Keratinocyte (primary cell): ENCODE results near the gene TNS3. TPM values are rescaled to one million over a fixed set of nuclear protein-coding genes. Genes with fewer than 3 reads are reported as not detected.
"Not testable (repeated sequence)": the region's sequence is repeated elsewhere in the genome, so short reads cannot be mapped to it uniquely, and the experiment has no call there.

Source experiments
- DNase-seq: peaks from one replicate; pipeline ENCODE4 v3.0.0-alpha.2; 2011; ENCODE audit warnings: low read depth, missing footprints, low spot score
- FAIRE-seq: peaks from 2 replicates; lab custom pipeline; 2011; peaks lifted over from hg19 to GRCh38; lab: Jason Lieb, UNC
- H2AFZ ChIP-seq: 2 replicates; pipeline ENCODE4 v1.6.0; 2012; ENCODE audit warnings: low read length, control low read depth, inconsistent platforms; ENCODE audit not compliant: control insufficient read depth
- H3K27ac ChIP-seq: 2 replicates; pipeline ENCODE4 v1.5.1; 2011; ENCODE audit warnings: low read length; ENCODE audit not compliant: control insufficient read depth, insufficient read depth
- H3K27me3 ChIP-seq: 3 replicates; pipeline ENCODE4 v1.6.0; 2011; ENCODE audit warnings: low read length; ENCODE audit not compliant: control insufficient read depth, insufficient read depth; ENCODE audit errors: extremely low read depth
- H3K36me3 ChIP-seq, 2 experiments: 2 replicates in 1 of 2; 3 replicates in 1 of 2; pipeline ENCODE4 v1.5.1; 2011; ENCODE audit warnings: low read length in 2 of 2, mild to moderate bottlenecking in 1 of 2; ENCODE audit not compliant: control insufficient read depth in 2 of 2, insufficient read depth in 2 of 2; ENCODE audit errors: extremely low read depth in 1 of 2
- H3K4me1 ChIP-seq: 3 replicates; pipeline ENCODE4 v1.5.1; 2011; ENCODE audit warnings: low read length; ENCODE audit not compliant: control insufficient read depth, insufficient read depth; ENCODE audit errors: extremely low read depth
- H3K4me2 ChIP-seq: 3 replicates; pipeline ENCODE4 v1.6.0; 2011; ENCODE audit warnings: low read depth, low read length; ENCODE audit not compliant: control insufficient read depth, insufficient read depth; ENCODE audit errors: extremely low read depth
- H3K4me3 ChIP-seq, 3 experiments: fragments of 200-600 bp in 1 of 3; sonication (generic) in 1 of 3; 2 replicates in 2 of 3; 3 replicates in 1 of 3; pipeline ENCODE4 v1.5.1; 2011 to 2016; ENCODE audit warnings: low read length in 3 of 3, mild to moderate bottlenecking in 3 of 3, control low read depth in 2 of 3, inconsistent platforms in 1 of 3, low read depth in 1 of 3, mixed read lengths in 1 of 3, mixed run types in 1 of 3, moderate library complexity in 1 of 3; ENCODE audit not compliant: control insufficient read depth in 2 of 3, insufficient read depth in 2 of 3; ENCODE audit errors: extremely low read depth in 1 of 3
- H3K79me2 ChIP-seq: 2 replicates; pipeline ENCODE4 v1.6.0; 2012; ENCODE audit warnings: low read length; ENCODE audit not compliant: control insufficient read depth, insufficient read depth
- H3K9ac ChIP-seq: 3 replicates; pipeline ENCODE4 v1.6.0; 2011; ENCODE audit warnings: low read length; ENCODE audit not compliant: control insufficient read depth, insufficient read depth; ENCODE audit errors: extremely low read depth
- H3K9me1 ChIP-seq: 3 replicates; pipeline ENCODE4 v1.6.0; 2011; ENCODE audit warnings: low read length; ENCODE audit not compliant: control insufficient read depth, insufficient read depth; ENCODE audit errors: extremely low read depth
- H3K9me3 ChIP-seq: 2 replicates; pipeline ENCODE4 v1.5.1; 2012; ENCODE audit warnings: low read depth, low read length; ENCODE audit not compliant: control insufficient read depth
- H4K20me1 ChIP-seq: 3 replicates; pipeline ENCODE4 v1.6.0; 2011; ENCODE audit warnings: low read length; ENCODE audit not compliant: control insufficient read depth, insufficient read depth; ENCODE audit errors: extremely low read depth
- EZH2 ChIP-seq: IDR thresholded peaks from one replicate; pipeline ENCODE4 v1.6.1; 2012; ENCODE audit warnings: inconsistent platforms, mild to moderate bottlenecking, low read length, moderate library complexity
- dilution Hi-C: fragments of 300-500 bp; cut with MboI; formaldehyde crosslinking; loops from one replicate; pipeline ENCODE4 v1.7.0; 2020; ENCODE audit warnings: low sequenced_read_pairs; ENCODE audit not compliant: extremely low pct_ligation_motif_present
- polyA plus RNA-seq, 5 experiments: library from polyadenylated mRNA; depleted of rRNA in 3 of 5; stranded (reverse) in 3 of 5; stranded (forward) in 1 of 5; unstranded in 1 of 5; fragments of >200 nt; gene quantifications; 1 replicate in 1 of 5; 2 replicates in 3 of 5; 3 replicates in 1 of 5; pipeline versions ENCODE4 v1.2.1 to v1.2.3, GENCODE V29; 2011 to 2012; ENCODE audit warnings: missing spikeins in 2 of 5, low read depth in 1 of 5, low replicate concordance in 1 of 5
- TF ChIP-seq, protein P1 (sequence below), 3 experiments: IDR thresholded peaks in 1 of 3; conservative IDR thresholded peaks in 1 of 3; optimal IDR thresholded peaks in 1 of 3; 2 replicates in 2 of 3; 3 replicates in 1 of 3; pipeline versions ENCODE3 to v1.5.1; 2011; ENCODE audit warnings: low read length in 3 of 3, mild to moderate bottlenecking in 3 of 3, moderate library complexity in 2 of 3, control low read depth in 1 of 3, inconsistent platforms in 1 of 3; ENCODE audit not compliant: insufficient read depth in 2 of 3; ENCODE audit errors: extremely low read depth in 1 of 3

The TNS3 gene
- polyA plus RNA-seq, 1 donor (not counting 4 experiments of a cell fraction or from before 2014, with no cell fraction given): 3.9 TPM

- no peaks in the 10 kb centered on the region for H3K79me2 ChIP-seq
- H3K27me3 ChIP-seq: peaks cover 13% of the 10 kb centered on the region
- peaks cover 14% of the 10 kb centered on the region for H3K4me1 ChIP-seq
- H2AFZ ChIP-seq: no peak overlapping the region
- no peak for FAIRE-seq
- H3K4me3 ChIP-seq: no peak overlapping the region
- no peaks in the 10 kb centered on the region for H3K36me3 ChIP-seq
- H4K20me1 ChIP-seq: no peaks in the 10 kb centered on the region
- dilution Hi-C loops: no loop called here
- H3K9ac ChIP-seq: no peak overlapping the region
- no peak overlapping the region for H3K4me2 ChIP-seq
- no peak for TF ChIP-seq EZH2
- TF ChIP-seq, protein P1, sequence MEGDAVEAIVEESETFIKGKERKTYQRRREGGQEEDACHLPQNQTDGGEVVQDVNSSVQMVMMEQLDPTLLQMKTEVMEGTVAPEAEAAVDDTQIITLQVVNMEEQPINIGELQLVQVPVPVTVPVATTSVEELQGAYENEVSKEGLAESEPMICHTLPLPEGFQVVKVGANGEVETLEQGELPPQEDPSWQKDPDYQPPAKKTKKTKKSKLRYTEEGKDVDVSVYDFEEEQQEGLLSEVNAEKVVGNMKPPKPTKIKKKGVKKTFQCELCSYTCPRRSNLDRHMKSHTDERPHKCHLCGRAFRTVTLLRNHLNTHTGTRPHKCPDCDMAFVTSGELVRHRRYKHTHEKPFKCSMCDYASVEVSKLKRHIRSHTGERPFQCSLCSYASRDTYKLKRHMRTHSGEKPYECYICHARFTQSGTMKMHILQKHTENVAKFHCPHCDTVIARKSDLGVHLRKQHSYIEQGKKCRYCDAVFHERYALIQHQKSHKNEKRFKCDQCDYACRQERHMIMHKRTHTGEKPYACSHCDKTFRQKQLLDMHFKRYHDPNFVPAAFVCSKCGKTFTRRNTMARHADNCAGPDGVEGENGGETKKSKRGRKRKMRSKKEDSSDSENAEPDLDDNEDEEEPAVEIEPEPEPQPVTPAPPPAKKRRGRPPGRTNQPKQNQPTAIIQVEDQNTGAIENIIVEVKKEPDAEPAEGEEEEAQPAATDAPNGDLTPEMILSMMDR (optimal IDR thresholded peaks at IDR 0.05 in 1 of 3, IDR thresholded peaks at IDR 0.05 in 1 of 3, conservative IDR thresholded peaks at IDR 0.05 in 1 of 3; ENCODE audit: extremely low read depth in 1 of 3, insufficient read depth in 2 of 3, low read length in 3 of 3): no peak
- no peaks in the 10 kb centered on the region for H3K9me3 ChIP-seq
- DNase-seq: no peak
- no peak overlapping the region for H3K27ac ChIP-seq
- no peaks in the 10 kb centered on the region for H3K9me1 ChIP-seq
Observed at GRCh38 chr7:47586925-47587324, 5.0 kb upstream of the TNS3 start.

GRCh38 chr7:47586161-47586670, 4.3 kb upstream of the TNS3 start:
- H3K9ac ChIP-seq, H3K79me2 ChIP-seq, H3K4me2 ChIP-seq, H3K27ac ChIP-seq, H4K20me1 ChIP-seq, H3K9me1 ChIP-seq, H3K9me3 ChIP-seq, H3K4me3 ChIP-seq, H2AFZ ChIP-seq, H3K36me3 ChIP-seq, dilution Hi-C loops, DNase-seq, FAIRE-seq, H3K4me1 ChIP-seq: not testable (repeated sequence)
- peaks cover 13% of the 10 kb centered on the region for H3K27me3 ChIP-seq

DNA sequence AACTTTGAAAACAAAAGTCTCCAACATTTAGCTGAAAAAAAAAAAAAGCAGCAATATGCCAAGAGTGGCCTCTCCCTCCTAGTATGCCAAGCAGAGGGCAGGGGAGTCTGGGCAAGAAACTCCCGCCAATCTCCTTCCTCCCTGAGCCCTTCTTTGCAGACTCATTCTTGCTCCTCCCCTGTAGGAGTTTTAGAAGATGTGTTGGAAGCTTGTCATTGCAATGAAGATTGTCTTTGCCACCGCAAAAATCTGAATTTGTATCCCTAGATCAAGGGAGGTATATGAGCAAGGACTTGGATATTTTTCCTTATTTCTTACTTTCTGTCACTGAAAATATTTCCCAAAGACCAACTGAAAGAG, 2.6 kb upstream of the TNS3 start:
- Histone ChIP-seq H3K9ac (no peak overlapping the region), H3K9me1 (no peaks in the 10 kb centered on the region), H3K79me2 (no peaks in the 10 kb centered on the region), H3K4me1 (peaks cover 13% of the 10 kb centered on the region), H3K27ac (no peak overlapping the region), H2AFZ (no peak overlapping the region), H3K9me3 (no peaks in the 10 kb centered on the region), H3K27me3 (peaks cover 13% of the 10 kb centered on the region), H3K36me3 (no peaks in the 10 kb centered on the region), H3K4me2 (no peak overlapping the region), H3K4me3 (no peak overlapping the region), H4K20me1 (no peaks in the 10 kb centered on the region)
- TF ChIP-seq EZH2: no peak
- TF ChIP-seq, protein P1 (optimal IDR thresholded peaks at IDR 0.05 in 1 of 3, IDR thresholded peaks at IDR 0.05 in 1 of 3, conservative IDR thresholded peaks at IDR 0.05 in 1 of 3; ENCODE audit: extremely low read depth in 1 of 3, insufficient read depth in 2 of 3, low read length in 3 of 3): no peak
- dilution Hi-C loops: no loop called here
- no peak for FAIRE-seq
- no peak for DNase-seq
